Activated T-helper 1 cell treated with Interleukin-2 at 50 U/mL for 16 hours (primary cell): ENCODE measurements around the gene KRT76.
"Not testable (repeated sequence)": the region's sequence is repeated elsewhere in the genome, so short reads cannot be mapped to it uniquely, and the experiment has no call there.

Experiments
- DNase-seq: peaks from one replicate; pipeline ENCODE4 v3.0.0-alpha.2; 2020; ENCODE audit warnings: low read depth

The KRT76 gene

GRCh38 chr12:52759218-52759617 is 17.9 kb downstream of the KRT76 start:
- no peak for DNase-seq

GRCh38 chr12:52757449-52758176 is 19.5 kb downstream of the KRT76 start:
- DNase-seq: no peak

- DNase-seq: no peak
Measured at GRCh38 chr12:52756281-52756960, 20.7 kb downstream of the KRT76 start.

GRCh38 chr12:52755533-52755932 is 21.6 kb downstream of the KRT76 start:
- no peak for DNase-seq

GRCh38 chr12:52754135-52754534 is 23.0 kb downstream of the KRT76 start:
- DNase-seq: no peak

GRCh38 chr12:52753283-52753682 is 23.9 kb downstream of the KRT76 start:
- no peak for DNase-seq

GRCh38 chr12:52752516-52752915 is 24.6 kb downstream of the KRT76 start:
- DNase-seq: no peak

- DNase-seq: no peak
Measured at GRCh38 chr12:52751795-52752194, 25.4 kb downstream of the KRT76 start.

- DNase-seq: not testable (repeated sequence)
Measured at GRCh38 chr12:52750532-52750931, 26.6 kb downstream of the KRT76 start.

GRCh38 chr12:52749827-52750226 is 27.3 kb downstream of the KRT76 start:
- DNase-seq: no peak

- no peak for DNase-seq
Measured at GRCh38 chr12:52748578-52748977, 28.6 kb downstream of the KRT76 start.

GRCh38 chr12:52745554-52745953 is 31.6 kb downstream of the KRT76 start:
- DNase-seq: no peak

GRCh38 chr12:52744493-52745156 is 32.5 kb downstream of the KRT76 start:
- no peak for DNase-seq

- DNase-seq: no peak
Measured at GRCh38 chr12:52742822-52743457, 34.2 kb downstream of the KRT76 start.

GRCh38 chr12:52742196-52742580 is 35.0 kb downstream of the KRT76 start:
- DNase-seq: no peak

- DNase-seq: peak; percentile 20
Measured at GRCh38 chr12:52741375-52742195, 35.6 kb downstream of the KRT76 start.

GRCh38 chr12:52740584-52740983 is 36.6 kb downstream of the KRT76 start:
- no peak for DNase-seq

- no peak for DNase-seq
Measured at GRCh38 chr12:52739963-52740362, 37.2 kb downstream of the KRT76 start.

- DNase-seq: no peak
Measured at GRCh38 chr12:52735816-52736632, 41.1 kb downstream of the KRT76 start.

- DNase-seq: no peak
Measured at GRCh38 chr12:52735106-52735505, 42.0 kb downstream of the KRT76 start.

GRCh38 chr12:52730793-52731192 is 46.4 kb downstream of the KRT76 start:
- no peak for DNase-seq
